ENCODE measurements around the gene PALM. TPM values are rescaled to one million over a fixed set of nuclear protein-coding genes. Genes with fewer than 3 reads are reported as not detected.
"Not testable (repeated sequence)": the region's sequence is repeated elsewhere in the genome, so short reads cannot be mapped to it uniquely, and the experiment has no call there.

Gene PALM
- polyA plus RNA-seq, 3 donors = 8.0 to 153 (median 135) TPM

DNA sequence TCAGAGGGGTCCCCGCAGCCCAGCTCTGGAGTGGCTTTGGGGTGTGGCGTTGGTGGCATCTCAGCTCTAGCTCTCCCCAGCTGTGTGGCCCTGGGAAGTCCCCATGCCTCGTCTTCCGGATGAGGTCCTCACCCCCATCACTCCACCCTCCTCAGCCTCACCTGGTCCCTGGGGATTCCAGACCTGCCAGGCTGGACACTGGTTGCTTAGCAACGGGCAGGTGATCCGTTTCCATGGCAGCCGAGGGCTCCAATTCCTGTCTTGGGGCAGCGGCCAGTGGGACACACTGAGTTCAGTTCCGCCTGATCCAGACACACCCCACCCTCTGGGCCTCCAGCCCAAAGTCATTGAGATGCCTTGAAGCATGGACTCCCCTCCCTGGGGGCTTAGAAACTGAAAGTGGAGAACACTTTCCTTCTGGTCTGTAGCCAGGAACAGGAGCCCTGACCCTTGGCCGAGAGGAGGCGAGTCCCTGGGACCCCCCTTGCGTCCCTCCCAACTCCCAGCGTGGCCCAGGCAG lies 34.5 kb downstream of the PALM start:
- 45 to 49% (median 48%) methylated on average over 13 of the region's 13 CpGs for WGBS, 3 donors
- H3K27ac ChIP-seq (ENCODE audit: low read depth, low read length) = no peak overlapping the region

DNA sequence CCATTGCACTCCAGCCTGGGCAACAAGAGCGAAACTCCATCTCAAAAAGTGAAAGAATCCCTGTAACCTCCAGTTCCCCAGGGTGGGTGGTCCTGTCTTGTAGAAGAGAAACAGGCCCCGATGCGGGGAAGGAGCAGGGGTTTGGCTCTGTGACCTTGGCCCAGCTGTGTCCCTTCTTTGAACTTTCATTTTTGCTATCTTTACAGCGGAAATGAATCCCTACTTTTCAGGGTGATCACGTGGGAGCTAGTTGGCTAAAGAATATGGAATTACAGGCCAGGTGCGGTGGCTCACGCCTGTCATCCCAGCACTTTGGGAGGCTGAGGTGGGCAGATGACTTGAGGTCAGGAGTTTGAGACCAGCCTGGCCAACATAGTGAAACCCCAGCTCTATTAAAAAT lies 36.4 kb downstream of the PALM start:
- WGBS, 3 donors = 39 to 63% (median 60%) methylated on average over 7 of the region's 7 CpGs
- H3K27ac ChIP-seq (ENCODE audit: low read depth, low read length) = not testable (repeated sequence)

GRCh38 chr19:746208-746819 lies 37.6 kb downstream of the PALM start:
- WGBS, 3 donors = 92 to 96% (median 95%) methylated on average over 39 to 43 of the region's 43 CpGs
- no peak overlapping the region for H3K27ac ChIP-seq (ENCODE audit: low read depth, low read length)

DNA sequence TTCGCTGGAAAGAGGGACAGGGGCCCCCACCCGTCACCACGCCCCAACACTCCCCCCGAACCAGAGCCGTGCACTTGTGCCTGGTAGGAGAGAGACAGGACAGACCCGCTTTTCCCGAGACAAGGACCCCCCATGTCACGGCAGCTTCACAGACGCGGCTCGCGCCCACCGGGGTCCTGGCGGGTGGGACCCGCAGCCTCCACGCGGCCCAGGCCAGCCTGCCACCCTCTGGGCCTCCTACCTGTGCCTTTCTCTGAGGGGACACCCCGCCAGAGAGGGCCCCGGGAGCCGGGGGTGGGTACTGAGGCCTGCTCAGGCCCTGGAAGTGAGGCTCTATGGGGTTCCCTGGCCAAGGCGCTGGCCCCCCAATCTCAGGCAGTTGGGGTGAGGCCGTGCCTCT lies 38.2 kb downstream of the PALM start:
- H3K27ac ChIP-seq (ENCODE audit: low read depth, low read length) = no peak overlapping the region
- 96 to 98% (median 98%) methylated on average over 21 to 22 of the region's 22 CpGs for WGBS, 3 donors

DNA sequence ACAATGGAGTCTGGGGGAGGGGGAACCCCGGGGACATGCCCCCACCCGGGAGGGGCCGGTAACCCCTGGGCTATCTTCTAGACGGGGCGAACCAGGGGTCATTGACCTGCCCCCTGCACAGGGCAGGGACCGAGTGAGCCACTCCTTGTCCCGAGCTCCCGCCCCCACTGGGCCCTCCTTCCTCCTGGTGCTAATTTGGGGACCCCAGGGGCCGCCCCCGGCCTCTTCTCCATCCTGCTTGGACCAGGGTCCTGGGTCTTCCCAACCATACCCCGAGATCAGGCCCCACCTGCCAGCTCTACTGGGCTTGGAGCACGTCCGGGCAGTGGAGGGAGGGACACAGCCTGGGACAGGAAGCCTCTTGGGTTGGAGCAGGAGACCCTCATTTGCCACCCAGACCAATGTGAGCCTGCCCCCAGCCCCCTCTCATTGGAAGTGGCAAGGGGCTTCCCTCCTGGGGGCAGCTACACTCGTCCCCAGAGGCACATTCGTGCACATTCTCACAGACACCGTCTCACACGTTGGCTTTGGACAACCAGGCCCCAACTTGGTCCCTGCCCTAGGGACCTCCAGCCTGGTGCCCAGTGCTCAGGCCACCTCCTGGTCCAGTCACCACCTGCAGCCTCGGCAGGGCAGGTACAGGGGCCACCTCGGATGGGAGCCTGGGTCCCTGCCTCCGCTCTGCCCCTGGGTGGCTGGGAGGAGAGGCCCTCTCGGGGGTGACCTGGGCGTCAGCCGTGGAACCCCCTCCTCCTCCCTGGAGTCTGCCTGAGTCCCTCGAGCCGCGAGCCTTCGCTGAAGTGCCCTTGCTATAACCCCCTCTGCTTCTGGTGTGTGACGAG lies 38.9 kb downstream of the PALM start:
- H3K27ac ChIP-seq (ENCODE audit: low read depth, low read length) = no peak overlapping the region
- 93 to 98% (median 97%) methylated on average over 23 to 28 of the region's 28 CpGs for WGBS, 3 donors

GRCh38 chr19:748274-748598 lies 39.5 kb downstream of the PALM start:
- WGBS, 3 donors = 78 to 89% (median 82%) methylated on average over 14 of the region's 14 CpGs
- H3K27ac ChIP-seq (ENCODE audit: low read depth, low read length) = no peak overlapping the region

DNA sequence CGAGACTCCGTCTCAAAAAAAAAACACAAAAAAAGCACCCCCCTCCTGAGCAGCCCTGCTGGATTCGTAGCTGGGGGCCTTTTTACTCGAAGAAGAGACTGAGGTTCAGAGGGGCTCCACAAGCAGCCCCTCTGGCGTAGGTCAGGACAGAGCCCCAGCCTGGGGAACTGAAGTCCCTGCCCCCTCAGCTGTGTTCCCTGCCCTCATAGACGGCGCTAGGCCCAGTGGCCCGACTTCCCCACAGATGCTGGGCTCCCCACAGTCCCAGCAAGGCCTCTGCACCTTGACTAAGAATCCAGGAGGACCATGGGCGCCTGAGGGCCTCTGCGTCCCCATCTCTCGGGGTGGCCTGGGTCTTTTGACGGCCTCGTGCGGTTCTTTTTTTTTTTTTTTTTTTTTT lies 41.1 kb downstream of the PALM start:
- WGBS, 3 donors = 72 to 83% (median 76%) methylated on average over 13 to 14 of the region's 14 CpGs
- H3K27ac ChIP-seq (ENCODE audit: low read depth, low read length) = no peak overlapping the region

- no peak within 1 kb of the TSS for H3K27ac ChIP-seq (ENCODE audit: low read depth, low read length)
These were observed 42.1 kb downstream of the PALM start, which contains the start of gene MISP for GRCh38 chr19:750640-751423. Gene MISP (plus strand): TSS chr19:751112. CDS start chr19:756947, 5,835 bp downstream.

GRCh38 chr19:751501-752341 lies 43.0 kb downstream of the PALM start:
- 62 to 66% (median 65%) methylated on average over 27 to 30 of the region's 30 CpGs for WGBS, 3 donors
- H3K27ac ChIP-seq (ENCODE audit: low read depth, low read length) = no peak overlapping the region

More at GRCh38 chr19:750640-751423, 42.1 kb downstream of the PALM start, which contains the start of gene MISP:
- 33 to 60% (median 52%) methylated on average over 26 to 31 of the region's 31 CpGs for WGBS, 3 donors

GRCh38 chr19:752652-753517 lies 44.1 kb downstream of the PALM start:
- H3K27ac ChIP-seq (ENCODE audit: low read depth, low read length) = no peak overlapping the region
- WGBS, 3 donors = 28 to 31% (median 30%) methylated on average over 39 of the region's 39 CpGs

DNA sequence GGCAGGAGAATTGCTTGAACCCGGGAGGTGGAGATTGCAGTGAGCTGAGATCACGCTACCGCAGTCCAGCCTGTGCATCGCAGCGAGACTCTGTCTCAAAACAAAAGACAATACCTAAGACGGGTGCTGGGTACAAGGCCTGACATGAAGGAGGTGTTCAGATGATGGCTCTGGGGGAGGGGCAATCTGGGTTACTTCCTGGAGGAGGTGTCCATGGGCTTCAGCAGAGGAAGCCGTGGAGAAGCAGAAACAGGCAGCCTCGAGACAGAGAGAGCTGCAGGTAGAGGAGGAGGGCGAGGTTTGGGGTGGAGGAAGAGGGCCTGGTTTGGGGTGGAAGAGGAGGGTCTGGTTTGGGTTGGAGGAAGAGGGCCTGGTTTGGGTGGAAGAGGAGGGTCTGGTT lies 45.8 kb downstream of the PALM start:
- 89 to 91% (median 89%) methylated on average over 9 of the region's 9 CpGs for WGBS, 3 donors
- no peak overlapping the region for H3K27ac ChIP-seq (ENCODE audit: low read depth, low read length)

GRCh38 chr19:755063-755462 lies 46.3 kb downstream of the PALM start:
- WGBS, 3 donors = 72 to 90% (median 87%) methylated on average over 15 of the region's 15 CpGs
- no peak overlapping the region for H3K27ac ChIP-seq (ENCODE audit: low read depth, low read length)

DNA sequence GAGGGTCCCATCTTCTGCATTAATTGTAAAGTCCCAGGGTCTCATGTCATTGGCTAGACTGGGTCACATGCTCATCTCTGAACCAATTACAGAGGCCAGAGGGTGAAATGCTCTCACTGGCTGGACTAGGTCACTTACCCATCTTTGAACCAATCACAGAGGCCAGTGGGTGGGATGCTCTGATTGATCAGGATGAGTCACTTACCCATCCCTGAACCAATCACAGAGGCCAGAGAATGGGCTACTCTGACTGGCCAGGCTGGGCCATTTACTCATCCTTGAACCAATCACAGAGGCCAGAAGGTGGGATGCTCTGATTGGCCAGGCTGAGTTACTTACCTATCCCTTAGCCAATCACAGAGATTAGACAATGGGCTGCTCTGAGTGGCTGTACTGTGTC lies 47.5 kb downstream of the PALM start:
- H3K27ac ChIP-seq (ENCODE audit: low read depth, low read length) = no peak overlapping the region

- 84 to 87% (median 87%) methylated on average over 36 of the region's 36 CpGs for WGBS, 3 donors
These were observed 48.3 kb downstream of the PALM start for GRCh38 chr19:756821-757688.

GRCh38 chr19:757811-758668 lies 49.3 kb downstream of the PALM start:
- WGBS, 3 donors = 91 to 96% (median 94%) methylated on average over 49 to 50 of the region's 50 CpGs

More at GRCh38 chr19:756821-757688, 48.3 kb downstream of the PALM start:
- H3K27ac ChIP-seq (ENCODE audit: low read depth, low read length) = no peak overlapping the region

More at GRCh38 chr19:757811-758668, 49.3 kb downstream of the PALM start:
- H3K27ac ChIP-seq (ENCODE audit: low read depth, low read length) = no peak overlapping the region

Measured in adipose tissue (tissue), 3 donors.